ENCODE data around the gene ELOA. TPM values are rescaled to one million over a fixed set of nuclear protein-coding genes. Genes with fewer than 3 reads are reported as not detected.

The ELOA gene
- total RNA-seq, 2 experiments from 2014 or later = 28.1 to 33.0 TPM

DNA sequence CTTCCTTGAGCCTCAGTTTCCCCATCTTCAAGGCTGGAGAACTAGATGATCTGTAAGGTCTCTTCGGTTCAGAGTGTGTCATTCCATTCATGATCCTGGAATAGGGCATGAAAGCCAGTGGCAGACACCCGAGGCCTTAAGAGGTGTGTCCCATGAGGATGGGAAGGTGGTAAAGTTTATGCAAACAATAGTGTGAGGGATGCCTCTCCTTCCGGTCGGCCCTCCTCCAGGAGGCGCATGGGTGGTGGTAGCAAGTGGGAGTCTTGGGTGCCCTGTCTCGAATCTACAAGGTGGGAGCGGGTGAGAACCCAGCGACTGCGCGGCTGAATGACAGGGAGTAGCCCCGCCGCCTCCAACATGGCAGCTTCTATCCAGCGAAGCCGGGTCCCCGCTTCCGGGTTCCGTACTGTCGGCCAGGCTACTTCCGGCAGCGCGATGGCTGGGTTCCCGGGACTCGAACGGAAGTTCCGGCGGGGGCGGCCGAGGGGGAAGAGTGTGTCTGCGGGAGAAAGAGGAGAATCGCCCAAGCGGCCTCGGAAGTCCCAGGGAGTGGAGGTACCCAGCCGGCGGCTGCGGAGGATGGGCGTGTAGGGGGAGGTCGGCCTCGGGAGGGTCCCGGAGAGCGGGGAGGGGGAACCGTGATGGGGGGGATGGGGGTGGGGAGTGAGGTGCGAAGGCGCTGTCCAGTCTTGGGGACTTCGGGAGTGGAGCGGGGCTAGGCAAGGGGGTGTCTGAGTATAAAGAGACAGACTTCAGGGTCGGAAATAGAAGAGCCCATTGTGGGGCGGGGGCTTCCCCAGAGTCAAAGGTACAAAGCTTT is 47.6 kb downstream of the ELOA start, which contains the start of gene LYPLA2:
Gene LYPLA2 (plus strand): TSS at position 450 of the 820 bp plus-strand sequence. CDS start 1,538 bp downstream, outside the sequence.
- CTCF ChIA-PET = interaction anchor here (0.6 to 3.6 kb wide), 4 partner anchors 19 to 737 kb away, joined by 3 to 17 read pairs (median 6); no protein-coding TSS in a partner anchor
- POLR2A ChIA-PET = interaction anchor here (0.6 to 3.1 kb wide), 10 partner anchors 10 to 169 kb away, joined by 3 to 40 read pairs (median 3); partner anchors contain the start of genes ELOA, GALE, PITHD1 and PNRC2

DNA sequence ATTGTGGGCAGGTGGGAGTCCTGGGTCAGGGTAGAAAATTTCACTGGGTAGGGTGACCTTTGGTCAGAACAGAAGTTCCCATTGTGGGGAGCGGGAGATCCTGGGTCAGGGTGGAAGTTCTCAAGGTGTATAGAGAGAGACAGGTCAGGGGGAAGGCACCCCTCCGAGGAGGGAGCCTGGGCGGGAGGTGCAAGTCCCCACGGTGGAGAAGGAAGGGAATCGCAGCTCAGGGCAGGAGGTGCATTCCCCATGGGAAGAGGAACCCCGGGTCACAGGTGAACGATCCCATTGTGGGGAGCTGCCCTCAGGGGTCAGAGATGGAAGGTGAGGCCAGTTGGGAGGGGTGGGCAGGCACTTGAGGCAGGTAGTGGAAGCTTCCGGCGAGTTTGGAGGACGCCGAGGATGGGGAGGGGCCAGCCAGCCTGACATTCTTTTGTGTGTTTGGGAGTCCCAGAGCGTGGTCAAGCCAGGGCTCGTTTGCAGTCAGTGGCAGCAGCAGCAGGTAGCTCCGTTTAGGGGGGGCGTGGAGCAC is 48.3 kb downstream of the ELOA start:
- TF ChIP-seq, protein P1, sequence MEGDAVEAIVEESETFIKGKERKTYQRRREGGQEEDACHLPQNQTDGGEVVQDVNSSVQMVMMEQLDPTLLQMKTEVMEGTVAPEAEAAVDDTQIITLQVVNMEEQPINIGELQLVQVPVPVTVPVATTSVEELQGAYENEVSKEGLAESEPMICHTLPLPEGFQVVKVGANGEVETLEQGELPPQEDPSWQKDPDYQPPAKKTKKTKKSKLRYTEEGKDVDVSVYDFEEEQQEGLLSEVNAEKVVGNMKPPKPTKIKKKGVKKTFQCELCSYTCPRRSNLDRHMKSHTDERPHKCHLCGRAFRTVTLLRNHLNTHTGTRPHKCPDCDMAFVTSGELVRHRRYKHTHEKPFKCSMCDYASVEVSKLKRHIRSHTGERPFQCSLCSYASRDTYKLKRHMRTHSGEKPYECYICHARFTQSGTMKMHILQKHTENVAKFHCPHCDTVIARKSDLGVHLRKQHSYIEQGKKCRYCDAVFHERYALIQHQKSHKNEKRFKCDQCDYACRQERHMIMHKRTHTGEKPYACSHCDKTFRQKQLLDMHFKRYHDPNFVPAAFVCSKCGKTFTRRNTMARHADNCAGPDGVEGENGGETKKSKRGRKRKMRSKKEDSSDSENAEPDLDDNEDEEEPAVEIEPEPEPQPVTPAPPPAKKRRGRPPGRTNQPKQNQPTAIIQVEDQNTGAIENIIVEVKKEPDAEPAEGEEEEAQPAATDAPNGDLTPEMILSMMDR (IDR thresholded peaks at IDR 0.05) = no peak
- Mint-ChIP-seq H3K9me3 (no peaks in the 10 kb centered on the region), H3K27ac (peak overlapping the region; percentile 95), H3K27me3 (no peaks in the 10 kb centered on the region), H3K4me3 (peak overlapping the region; percentile 99), H3K36me3 (ENCODE audit: low read depth) (peaks cover 42% of the 10 kb centered on the region), H3K4me1 (ENCODE audit: low read depth) (peaks cover 28% of the 10 kb centered on the region)
- CTCF ChIA-PET = interaction anchor here (1.0 to 3.6 kb wide), 3 partner anchors 18 to 34 kb away, joined by 5 to 17 read pairs (median 6); no protein-coding TSS in a partner anchor
- POLR2A ChIA-PET = interaction anchor here (0.9 to 3.1 kb wide), 10 partner anchors 9 to 169 kb away, joined by 3 to 40 read pairs (median 3); partner anchors contain the start of genes ELOA, GALE, HMGCL and PITHD1
- Histone ChIP-seq H3K27ac (ENCODE audit: low read depth in 1 of 2, low read length in 2 of 2) (peak overlapping the region; percentile 77 to 85), H3K27me3 (ENCODE audit: control insufficient read depth in 1 of 2, insufficient read depth in 2 of 2, low read length in 2 of 2) (no peaks in the 10 kb centered on the region), H3K36me3 (ENCODE audit: insufficient read depth, low read length) (peaks cover 40% of the 10 kb centered on the region), H3K9me3 (ENCODE audit: control insufficient read depth in 1 of 2, insufficient read depth in 1 of 2, low read length in 2 of 2) (no peaks in the 10 kb centered on the region), H3K4me3 (ENCODE audit: low read length) (peak overlapping the region; percentile 81), H3K4me1 (ENCODE audit: insufficient read depth, low read length) (peaks cover 32% of the 10 kb centered on the region)
- intact Hi-C loops (cut with DNase I, micrococcal nuclease) = loop anchor here (1.0 to 10.0 kb wide), 3 partner anchors 9 to 1453 kb away; partner anchors contain the start of genes GALE (in 1 of the 2), PITHD1 (in 1 of the 2) and RSRP1 (in 1 of the 2)
- DNase-seq (peak in 4 of 14 experiments; percentile 30 to 53 (median 44)), ATAC-seq (ENCODE audit: poor library complexity) (peak; percentile 35)

More for the DNA sequence above, 47.6 kb downstream of the ELOA start, which contains the start of gene LYPLA2:
- peaks cover 47% of the 10 kb centered on the region for H3K36me3 Mint-ChIP-seq (ENCODE audit: low read depth)
- H3K4me1 Mint-ChIP-seq (ENCODE audit: low read depth) = peaks cover 28% of the 10 kb centered on the region
- H3K27ac Mint-ChIP-seq = peak within 1 kb of the TSS; percentile 95
- no peaks in the 10 kb centered on the region for H3K27me3 Mint-ChIP-seq
- intact Hi-C loops (cut with DNase I, micrococcal nuclease) = loop anchor here (1.0 to 10.0 kb wide), 3 partner anchors 9 to 1454 kb away; partner anchors contain the start of genes GALE (in 1 of the 2), PITHD1 (in 1 of the 2) and RSRP1 (in 1 of the 2)
- peak within 1 kb of the TSS; percentile 99 for H3K4me3 Mint-ChIP-seq
- peak within 1 kb of the TSS; percentile 81 for H3K4me3 ChIP-seq (ENCODE audit: low read length)
- H3K9me3 Mint-ChIP-seq = no peaks in the 10 kb centered on the region
- H3K4me1 ChIP-seq (ENCODE audit: insufficient read depth, low read length) = peaks cover 32% of the 10 kb centered on the region
- peak within 1 kb of the TSS; percentile 77 to 85 for H3K27ac ChIP-seq (ENCODE audit: low read depth in 1 of 2, low read length in 2 of 2)
- DNase-seq = peak; percentile 64 to 93 (median 80)
- TF ChIP-seq, protein P1 (IDR thresholded peaks at IDR 0.05) = no peak
- H3K27me3 ChIP-seq (ENCODE audit: control insufficient read depth in 1 of 2, insufficient read depth in 2 of 2, low read length in 2 of 2) = no peaks in the 10 kb centered on the region
- H3K9me3 ChIP-seq (ENCODE audit: control insufficient read depth in 1 of 2, insufficient read depth in 1 of 2, low read length in 2 of 2) = no peaks in the 10 kb centered on the region
- ATAC-seq (ENCODE audit: poor library complexity) = peak; percentile 88
- H3K36me3 ChIP-seq (ENCODE audit: insufficient read depth, low read length) = peaks cover 43% of the 10 kb centered on the region
